K562 (cell line): ENCODE measurements around the gene NUP153. TPM values are rescaled to one million over a fixed set of nuclear protein-coding genes. Genes with fewer than 3 reads are reported as not detected.

Experiments
- ATAC-seq: fragments of 200-7000 bp; cut with Tn5 transposase; 3 replicates; pipeline ENCODE4 v1.9.1; 2020; ENCODE audit warnings: moderate library complexity
- BruUV-seq: library from RNA; stranded (reverse); fragments of 400-500 nt; replicated peaks from 2 replicates; lab custom pipeline; 2021; lab: Mats Ljungman, UMichigan
- CTCF ChIA-PET: fragments of 300-600 bp; formaldehyde crosslinking; extraction: SDS; loops from one replicate; lab custom pipeline; 2021; ENCODE audit warnings: low intra/inter-chr PET ratio; lab: Yijun Ruan, JAX
- POLR2A ChIA-PET: fragments of 300-600, 350-650 bp; sonication (Branson Sonifier 250); formaldehyde crosslinking; extraction: SDS; loops from one replicate; lab custom pipeline; 2021; ENCODE audit warnings: antibody characterized with exemption, inconsistent platforms; lab: Yijun Ruan, JAX
- DNase-seq, 4 experiments: peaks; one replicate each; pipeline versions ENCODE4 v3.0.0 to v3.0.0-alpha.2; 2011 to 2018; ENCODE audit warnings: low spot score in 3 of 4, mixed read lengths in 3 of 4; ENCODE audit errors: extremely low read depth in 1 of 4
- FAIRE-seq: peaks from 2 replicates; lab custom pipeline; 2011; peaks lifted over from hg19 to GRCh38; lab: Jason Lieb, UNC
- H2AFZ ChIP-seq: 2 replicates; pipeline ENCODE4 v1.6.0; 2011; ENCODE audit warnings: low read depth, low read length, control low read depth, inconsistent platforms
- H3K27ac ChIP-seq: fragments of 200-600 bp; 3 replicates; pipeline ENCODE4 v1.8.0; 2011; ENCODE audit warnings: low read depth, mild to moderate bottlenecking, control low read depth, inconsistent platforms, low read length, moderate library complexity, mixed read lengths; ENCODE audit errors: extremely low read depth
- H3K27me3 ChIP-seq, 2 experiments: fragments of 300-600 bp in 1 of 2; 2 replicates in 1 of 2; 3 replicates in 1 of 2; pipeline versions ENCODE4 v1.6.0 to v1.8.0; 2011; ENCODE audit warnings: inconsistent platforms in 2 of 2, low read length in 2 of 2, mild to moderate bottlenecking in 1 of 2, mixed read lengths in 1 of 2, moderate library complexity in 1 of 2; ENCODE audit not compliant: control insufficient read depth in 2 of 2, insufficient read depth in 2 of 2
- H3K36me3 ChIP-seq: fragments of 300-600 bp; 3 replicates; pipeline ENCODE4 v1.8.0; 2011; ENCODE audit warnings: mild to moderate bottlenecking, low read length, inconsistent platforms; ENCODE audit not compliant: control insufficient read depth, insufficient read depth
- H3K4me1 ChIP-seq, 2 experiments: fragments of 200-600 bp in 1 of 2; replicated peaks in 1 of 2; 2 replicates in 1 of 2; 3 replicates in 1 of 2; pipeline versions ENCODE4 v1.5.1 to v1.8.0; 2011; ENCODE audit warnings: inconsistent platforms in 2 of 2, low read length in 2 of 2, mild to moderate bottlenecking in 1 of 2, mixed read lengths in 1 of 2, moderate library complexity in 1 of 2; ENCODE audit not compliant: control insufficient read depth in 2 of 2, insufficient read depth in 2 of 2
- H3K4me2 ChIP-seq: 2 replicates; pipeline ENCODE4 v1.6.1; 2011; ENCODE audit warnings: low read length, control low read depth, inconsistent platforms, mixed read lengths; ENCODE audit not compliant: insufficient read depth
- H3K4me3 ChIP-seq: fragments of 200-600 bp; sonication (generic), shearing (Covaris generic); 2 replicates; pipeline ENCODE4 v1.5.1; 2016; ENCODE audit warnings: control low read depth, inconsistent platforms
- H3K79me2 ChIP-seq: fragments of 200-600 bp; 3 replicates; pipeline ENCODE4 v1.8.0; 2011; ENCODE audit warnings: low read length, inconsistent platforms; ENCODE audit not compliant: control insufficient read depth, insufficient read depth
- H3K9ac ChIP-seq, 2 experiments: 2 replicates each; pipeline versions ENCODE4 v1.6.0 to v1.6.1; 2011; ENCODE audit warnings: low read depth in 2 of 2, low read length in 2 of 2, control low read depth in 1 of 2, inconsistent platforms in 1 of 2, mild to moderate bottlenecking in 1 of 2, mixed read lengths in 1 of 2; ENCODE audit not compliant: insufficient read depth in 1 of 2
- H3K9me1 ChIP-seq: one replicate; pipeline ENCODE4 v1.6.0; 2011; ENCODE audit warnings: inconsistent platforms, mild to moderate bottlenecking, low read length, moderate library complexity; ENCODE audit not compliant: control insufficient read depth, insufficient read depth
- H3K9me3 ChIP-seq: replicated peaks from 2 replicates; pipeline ENCODE4 v1.5.1; 2011; ENCODE audit warnings: low read depth, low read length, inconsistent platforms; ENCODE audit not compliant: control insufficient read depth, insufficient read depth
- H4K20me1 ChIP-seq: replicated peaks from 2 replicates; pipeline ENCODE4 v1.6.1; 2011; ENCODE audit warnings: low read length, inconsistent platforms, mixed read lengths; ENCODE audit not compliant: control insufficient read depth, insufficient read depth
- CBFA2T3 ChIP-seq: fragments of 450-650 bp; IDR thresholded peaks from 2 replicates; pipeline ENCODE4 v1.6.1; 2017
- CREBBP ChIP-seq: IDR thresholded peaks from one replicate; pipeline ENCODE4 v1.6.1; 2012; ENCODE audit warnings: low read depth, mild to moderate bottlenecking, control low read depth, inconsistent platforms, low read length
- CREM ChIP-seq: IDR thresholded peaks from 2 replicates; pipeline ENCODE4 v1.6.1; 2014; ENCODE audit warnings: antibody characterized with exemption, low read depth
- CTCF ChIP-seq, 3 experiments: IDR thresholded peaks in 2 of 3; conservative IDR thresholded peaks in 1 of 3; 2 replicates each; pipeline ENCODE4 v1.5.1; 2011 to 2012; ENCODE audit warnings: low read length in 3 of 3, mild to moderate bottlenecking in 3 of 3, control low read depth in 2 of 3, improper control_type of control experiment in 1 of 3, inconsistent platforms in 1 of 3, low read depth in 1 of 3, mixed read lengths in 1 of 3, moderate library complexity in 1 of 3; ENCODE audit not compliant: insufficient read depth in 2 of 3
- ETV5 ChIP-seq: sonication (generic); formaldehyde crosslinking; IDR thresholded peaks from 2 replicates; pipeline ENCODE4 v1.4.0; 2020; ENCODE audit warnings: low read depth, mild to moderate bottlenecking, missing genetic modification reagents
- HNRNPH1 ChIP-seq: fragments of 200-400 bp; formaldehyde crosslinking; optimal IDR thresholded peaks from 2 replicates; pipeline ENCODE3; 2017; ENCODE audit warnings: low read depth, mild to moderate bottlenecking, low read length, moderate library complexity
- HNRNPUL1 ChIP-seq: fragments of 200-400 bp; formaldehyde crosslinking; IDR thresholded peaks from 2 replicates; pipeline ENCODE4 v1.6.1; 2017; ENCODE audit warnings: low read length
- HOXB6 ChIP-seq: fragments of 250-450 bp; sonication (Bioruptor Pico); IDR thresholded peaks from 2 replicates; pipeline ENCODE4 v1.5.1; 2022; ENCODE audit warnings: mild to moderate bottlenecking, borderline replicate concordance
- MYNN ChIP-seq, 2 experiments: sonication (generic); formaldehyde crosslinking in 1 of 2; IDR thresholded peaks; 2 replicates each; pipeline versions ENCODE4 v1.5.0 to v1.6.1; 2016 to 2020; ENCODE audit warnings: antibody characterized with exemption in 1 of 2, missing genetic modification reagents in 1 of 2
- NCOA6 ChIP-seq: fragments of 450-650 bp; IDR thresholded peaks from 2 replicates; pipeline ENCODE4 v1.6.1; 2017; ENCODE audit warnings: mild to moderate bottlenecking
- PTRF ChIP-seq: fragments of 450-650 bp; IDR thresholded peaks from 2 replicates; pipeline ENCODE4 v1.6.1; 2016; ENCODE audit warnings: mild to moderate bottlenecking, missing genetic modification characterization, missing compliant biosample characterization
- PURB ChIP-seq: sonication (generic); formaldehyde crosslinking; IDR thresholded peaks from 2 replicates; pipeline ENCODE4 v1.9.0; 2021; ENCODE audit warnings: low read depth, mild to moderate bottlenecking, missing genetic modification reagents
- SMARCA5 ChIP-seq: fragments of 450-650 bp; IDR thresholded peaks from 2 replicates; pipeline ENCODE4 v1.6.1; 2016
- SP1 ChIP-seq: sonication (generic); formaldehyde crosslinking; IDR thresholded peaks from 2 replicates; pipeline ENCODE4 v1.8.1; 2022; ENCODE audit warnings: mild to moderate bottlenecking, missing genetic modification reagents
- SRSF1 ChIP-seq: fragments of 200-400 bp; formaldehyde crosslinking; IDR thresholded peaks from 2 replicates; pipeline ENCODE4 v1.6.1; 2017; ENCODE audit warnings: mild to moderate bottlenecking, low read depth, low read length, moderate library complexity
- ZNF507 ChIP-seq: conservative IDR thresholded peaks from 2 replicates; pipeline ENCODE4 v1.6.1; 2017; ENCODE audit warnings: missing genetic modification characterization, missing compliant biosample characterization
- ZNF551 ChIP-seq: fragments of 250-450 bp; sonication (Bioruptor Pico); IDR thresholded peaks from 2 replicates; pipeline ENCODE4 v1.5.0; 2021; ENCODE audit warnings: mild to moderate bottlenecking, moderate library complexity
- ZNF740 ChIP-seq, 3 experiments: fragments of 200-800 bp in 1 of 3; sonication (Bioruptor generic) in 1 of 3; sonication (generic) in 1 of 3; formaldehyde crosslinking in 1 of 3; IDR thresholded peaks; 2 replicates each; pipeline versions ENCODE4 v1.6.1 to v1.8.0; 2016 to 2022; ENCODE audit warnings: mild to moderate bottlenecking in 2 of 3, missing compliant biosample characterization in 2 of 3, missing genetic modification characterization in 2 of 3, missing genetic modification reagents in 1 of 3
- ZNF77 ChIP-seq: fragments of 250-450 bp; sonication (Bioruptor Pico); IDR thresholded peaks from 2 replicates; pipeline ENCODE4 v1.5.0; 2020
- WGBS: fragments of 100-300 bp; shearing (Covaris generic); methylation state at CpG from one replicate; pipeline ENCODE4 v1.1.6; 2016; ENCODE audit warnings: low coverage, mixed read lengths; ENCODE audit not compliant: insufficient coverage; ENCODE audit errors: missing lambda C conversion rate; 5-methylcytosine and 5-hydroxymethylcytosine counted together
- in situ Hi-C: fragments of 300-500 bp; cut with MboI; formaldehyde crosslinking; loops from 4 replicates; pipeline ENCODE4 v1.15.0; 2018; ENCODE audit warnings: inconsistent platforms, mixed read lengths
- intact Hi-C: fragments of 100-400 bp; cut with micrococcal nuclease; formaldehyde crosslinking; loops from 2 replicates; pipeline ENCODE4 v1.14.2; 2022
- polyA plus RNA-seq, 8 experiments: library from polyadenylated mRNA; depleted of rRNA in 4 of 8; stranded (reverse) in 5 of 8; unstranded in 3 of 8; fragments of >200 nt; fragmentation: Nextera tagmentation in 2 of 8; fragmentation: Illumina TruSeq in 1 of 8; extraction: Ambion mirVana in 2 of 8; extraction: Trizol in 1 of 8; gene quantifications; 2 replicates each; pipeline versions ENCODE4 v1.2.1 to v1.2.3, GENCODE V29; 2011 to 2014; ENCODE audit warnings: inconsistent platforms in 1 of 8, missing spikeins in 1 of 8
- total RNA-seq, 7 experiments: library from RNA; depleted of rRNA in 6 of 7; stranded (reverse); fragments of >200 nt in 6 of 7; fragmentation: Illumina TruSeq in 2 of 7; extraction: Trizol in 2 of 7; gene quantifications; 2 replicates each; pipeline versions ENCODE4 v1.2.1 to v1.2.3, GENCODE V29; 2011 to 2021; ENCODE audit warnings: low replicate concordance in 1 of 7

NUP153 gene
- total and polyA plus RNA-seq, 9 of the 15 experiments (the other 6 are each of a cell fraction or from before 2014, with no cell fraction given): 21.9 to 110 (median 84.8) TPM

GRCh38 chr6:17714879-17715851 lies 8.4 kb upstream of the NUP153 start:
- peak; percentile 96 for FAIRE-seq
- TF ChIP-seq CREBBP (no peak), ZNF507 (tag) (no peak), NCOA6 (0 out of 2 replicates have a peak, but pooled peaks have one; percentile 19), MYNN (IDR thresholded peaks at IDR 0.05) (no peak), MYNN (CRISPR knock-in tag; IDR thresholded peaks at IDR 0.05) (no peak), ZNF740 (CRISPR knock-in tag; IDR thresholded peaks at IDR 0.05) (peak; percentile 39; the same call in 1 of the 2 replicates), ZNF740 (tag; IDR thresholded peaks at IDR 0.05) (no peak), PTRF (tag) (no peak), CTCF (IDR thresholded peaks at IDR 0.05 in 2 of 3, conservative IDR thresholded peaks at IDR 0.05 in 1 of 3; ENCODE audit: insufficient read depth in 2 of 3, low read depth in 1 of 3, low read length in 3 of 3) (0 out of 6 replicates have a peak, but pooled peaks of 1 of the 3 experiments have one; percentile 1), ZNF77 (CRISPR knock-in tag) (no peak), ETV5 (CRISPR knock-in tag) (no peak), CBFA2T3 (peak; percentile 17; the same call in 1 of the 2 replicates), PURB (CRISPR knock-in tag) (no peak), SRSF1 (no peak), HNRNPH1 (no peak), SP1 (CRISPR knock-in tag) (no peak), ZNF551 (CRISPR knock-in tag) (no peak), SMARCA5 (no peak), CREM (peak; percentile 52), HOXB6 (CRISPR knock-in tag) (0 out of 2 replicates have a peak, but pooled peaks have one; percentile 71), HNRNPUL1 (no peak)

More at GRCh38 chr6:17714879-17715851, 8.4 kb upstream of the NUP153 start:
- in situ Hi-C loops (no loop called here), intact Hi-C loops (no loop called here)
- ATAC-seq (peak; percentile 87), DNase-seq (peak; percentile 73 to 92 (median 80))
- WGBS: 32% methylated on average over 9 of the region's 10 CpGs
- Histone ChIP-seq H3K4me3 (no peak overlapping the region), H3K36me3 (no peaks in the 10 kb centered on the region), H4K20me1 (no peaks in the 10 kb centered on the region), H3K4me2 (peak overlapping the region; percentile 63), H3K27me3 (no peaks in the 10 kb centered on the region), H2AFZ (peak overlapping the region; percentile 90), H3K27ac (peak overlapping the region; percentile 88), H3K9me3 (no peaks in the 10 kb centered on the region), H3K4me1 (peaks cover 6 to 33% of the 10 kb centered on the region in 2 experiments), H3K9ac (peak overlapping the region; percentile 41 to 67; a peak in 3 of 4 replicates), H3K79me2 (no peaks in the 10 kb centered on the region), H3K9me1 (no peaks in the 10 kb centered on the region)
- ChIA-PET CTCF (interaction anchor here (0.6 kb wide), 1 partner anchor 731 kb away, joined by 5 read pairs; no protein-coding TSS in a partner anchor), POLR2A (interaction anchor here (0.6 to 4.5 kb wide), 12 partner anchors 8 to 45 kb away, joined by 3 to 49 read pairs (median 4); partner anchors contain the start of gene NUP153)
- BruUV-seq: no TSS peak
